HG02642 (cell line): ENCODE results near the gene FKTN.

ENCODE experiments used
- ATAC-seq: cut with Tn5 transposase; IDR thresholded peaks from one replicate; pipeline ENCODE4 v1.9.1; 2021; ENCODE audit warnings: mild to moderate bottlenecking; ENCODE audit not compliant: unreplicated experiment, poor library complexity

FKTN gene

GRCh38 chr9:105673850-105674387 is 116.0 kb downstream of the FKTN start:
- ATAC-seq = no peak

- no peak for ATAC-seq
Measured at GRCh38 chr9:105676351-105676923, 118.5 kb downstream of the FKTN start.

GRCh38 chr9:105678163-105678562 is 120.2 kb downstream of the FKTN start:
- no peak for ATAC-seq

GRCh38 chr9:105678781-105679180 is 120.8 kb downstream of the FKTN start:
- ATAC-seq = no peak

GRCh38 chr9:105679257-105680022 is 121.5 kb downstream of the FKTN start:
- ATAC-seq = no peak

- ATAC-seq = no peak
Measured at GRCh38 chr9:105681313-105681712, 123.4 kb downstream of the FKTN start.

- ATAC-seq = no peak
Measured at GRCh38 chr9:105681724-105682123, 123.8 kb downstream of the FKTN start.

GRCh38 chr9:105683688-105684275 is 125.9 kb downstream of the FKTN start:
- no peak for ATAC-seq

GRCh38 chr9:105686936-105687335 is 129.0 kb downstream of the FKTN start:
- ATAC-seq = no peak
